ENCODE measurements around the gene CYP4F22. TPM values are rescaled to one million over a fixed set of nuclear protein-coding genes. Genes with fewer than 3 reads are reported as not detected.

CYP4F22 gene
- total RNA-seq, 1 experiment from 2014 or later, result 4.9 TPM

GRCh38 chr19:15584095-15584494 lies 75.8 kb downstream of the CYP4F22 start (continued):
- TF ChIP-seq ZBTB33 (IDR thresholded peaks at IDR 0.05; ENCODE audit: extremely low read depth, insufficient replicate concordance, low read length), result no peak
- no peak for TF ChIP-seq ATF3 (IDR thresholded peaks at IDR 0.05)
- TF ChIP-seq ELF1 (IDR thresholded peaks at IDR 0.05; ENCODE audit: borderline replicate concordance, low read depth), result no peak
- no peak for TF ChIP-seq ZFX (IDR thresholded peaks at IDR 0.05)
- no peak for TF ChIP-seq POLR2A (IDR thresholded peaks at IDR 0.05; ENCODE audit: borderline replicate concordance, extremely low read depth, insufficient read depth, insufficient read length)
- no peak for TF ChIP-seq FOSL1 (IDR thresholded peaks at IDR 0.05; ENCODE audit: low read depth)
- no peak for TF ChIP-seq CBX3 (IDR thresholded peaks at IDR 0.05; ENCODE audit: low read depth)

GRCh38 chr19:15584541-15585115 lies 76.3 kb downstream of the CYP4F22 start:
- H3K9ac ChIP-seq (ENCODE audit: low read length), result no peak overlapping the region
- ChIA-PET CTCF (no interaction called here), POLR2A (no interaction called here), RAD21 (ENCODE audit: low non-redundant PET in 1 of 2, low total read pairs in 2 of 2, uncharacterized antibody in 2 of 2, unreplicated experiment in 2 of 2) (interaction anchor here in 1 of 2 experiments (0.7 kb wide), 1 partner anchor 457 kb away, joined by 3 read pairs; no protein-coding TSS in a partner anchor)
- H3K27me3 ChIP-seq (ENCODE audit: insufficient read depth, low read length), result peaks cover 13% of the 10 kb centered on the region; the same call in 1 of the 2 replicates
- TF ChIP-seq POLR2AphosphoS5 (IDR thresholded peaks at IDR 0.05; ENCODE audit: low read depth, low read length) (no peak), POLR2A (IDR thresholded peaks at IDR 0.05; ENCODE audit: borderline replicate concordance, extremely low read depth, insufficient read depth, insufficient read length) (no peak), EZH2 (IDR thresholded peaks at IDR 0.05) (no peak), CTCF (IDR thresholded peaks at IDR 0.05 in 2 of 3, conservative IDR thresholded peaks at IDR 0.05 in 1 of 3; ENCODE audit: borderline replicate concordance in 1 of 3, insufficient read depth in 1 of 3, low read depth in 2 of 3, low read length in 2 of 3) (peak; percentile 97), ZFX (IDR thresholded peaks at IDR 0.05) (no peak), EGR1 (IDR thresholded peaks at IDR 0.05; ENCODE audit: low read depth) (no peak), RAD21 (IDR thresholded peaks at IDR 0.05; ENCODE audit: low read depth) (peak; percentile 93), SIN3A (IDR thresholded peaks at IDR 0.05; ENCODE audit: low read depth) (no peak), EZH2phosphoT487 (IDR thresholded peaks at IDR 0.05; ENCODE audit: borderline replicate concordance) (no peak), ELF1 (IDR thresholded peaks at IDR 0.05; ENCODE audit: borderline replicate concordance, low read depth) (no peak)
- peak overlapping the region; percentile 38 for H3K4me2 ChIP-seq (ENCODE audit: low read length)
- H3K9me2 ChIP-seq (ENCODE audit: insufficient read depth), result no peaks in the 10 kb centered on the region
- H3K9me3 ChIP-seq (ENCODE audit: control insufficient read depth in 1 of 2, insufficient read depth in 1 of 2, low read depth in 1 of 2, low read length in 2 of 2), result no peaks in the 10 kb centered on the region
- intact Hi-C loops (cut with micrococcal nuclease), result loop anchor here (1.0 to 5.0 kb wide), 2 partner anchors 178 to 226 kb away; no protein-coding TSS in a partner anchor
- peak; percentile 98 for ATAC-seq
- H2AFZ ChIP-seq (ENCODE audit: low read depth, low read length, poor library complexity, severe bottlenecking), result no peak overlapping the region
- no peak overlapping the region for H3K4me3 ChIP-seq (replicated peaks in 1 of 2; ENCODE audit: low read depth in 1 of 2, low read length in 2 of 2)
- no peaks in the 10 kb centered on the region for H3K79me2 ChIP-seq (ENCODE audit: insufficient read depth, low read length)
- peak; percentile 67 for DNase-seq (ENCODE audit: low read depth, low spot score)
- H3K4me1 ChIP-seq (ENCODE audit: control insufficient read depth in 1 of 2, insufficient read depth in 2 of 2, low read length in 2 of 2), result peaks cover 0 to 9% of the 10 kb centered on the region in 2 experiments; a peak in 1 of 4 replicates
- no peaks in the 10 kb centered on the region for H3K36me3 ChIP-seq (ENCODE audit: control insufficient read depth in 1 of 2, insufficient read depth in 2 of 2, low read length in 2 of 2)
- no peaks in the 10 kb centered on the region for H4K20me1 ChIP-seq (ENCODE audit: insufficient read depth)
- BruUV-seq (replicated peaks), result no TSS peak
- H3K27ac ChIP-seq (ENCODE audit: low read depth, low read length), result no peak overlapping the region

All from HCT116 (cell line).